Transverse colon (tissue), 3 donors: Measurements from ENCODE around the gene CHMP4B.

Experiments used
- CTCF ChIP-seq, 5 experiments: fragments of 200-600 bp in 3 of 5; fragments of 450-650 bp in 2 of 5; sonication (generic) in 3 of 5; IDR thresholded peaks; 1 replicate in 2 of 5; 2 replicates in 3 of 5; pipeline ENCODE4 v1.5.1; 2016 to 2017; ENCODE audit warnings: antibody characterized with exemption in 5 of 5, inconsistent platforms in 3 of 5, mild to moderate bottlenecking in 2 of 5, moderate library complexity in 1 of 5
- POLR2A ChIP-seq: fragments of 450-650 bp; IDR thresholded peaks from one replicate; pipeline ENCODE4 v1.6.1; 2016; ENCODE audit warnings: antibody characterized with exemption, mild to moderate bottlenecking, moderate library complexity

GRCh38 chr20:33825340-33826269 lies 14.5 kb downstream of the CHMP4B start:
- no peak for TF ChIP-seq CTCF (IDR thresholded peaks at IDR 0.05)
- no peak for TF ChIP-seq POLR2A
